IPS-NIHi7 (cell line): ENCODE data around the gene KHSRP.

Source experiments
- DNase-seq: peaks from one replicate; pipeline ENCODE4 v3.0.0; 2012; ENCODE audit warnings: mixed read lengths; ENCODE audit errors: extremely low spot score

KHSRP gene

GRCh38 chr19:6424195-6424938, at the start of gene KHSRP:
KHSRP (minus strand) TSS chr19:6424811; CDS start chr19:6424701, 110 bp downstream.
- DNase-seq = peak; percentile 46

- DNase-seq = no peak
Measured at GRCh38 chr19:6473647-6474046, 49.0 kb upstream of the KHSRP start.

- no peak for DNase-seq
Measured at GRCh38 chr19:6472713-6473112, 48.1 kb upstream of the KHSRP start.

GRCh38 chr19:6471076-6471475, 46.5 kb upstream of the KHSRP start:
- DNase-seq = no peak

- no peak for DNase-seq
Measured at GRCh38 chr19:6470173-6470572, 45.6 kb upstream of the KHSRP start.

- DNase-seq = no peak
Measured at GRCh38 chr19:6467384-6467783, 42.8 kb upstream of the KHSRP start.

- no peak for DNase-seq
Measured at GRCh38 chr19:6466526-6467248, 42.1 kb upstream of the KHSRP start.

GRCh38 chr19:6465663-6466062, 41.1 kb upstream of the KHSRP start:
- DNase-seq = no peak

- DNase-seq = peak; percentile 26
Measured at GRCh38 chr19:6465006-6465405, 40.4 kb upstream of the KHSRP start.

GRCh38 chr19:6464070-6464873, 39.7 kb upstream of the KHSRP start, which contains the start of gene CRB3:
CRB3 (plus strand) TSS chr19:6464271; CDS start chr19:6464702, 431 bp downstream.
- DNase-seq = peak; percentile 84

- DNase-seq = peak; percentile 97
Measured at GRCh38 chr19:6460099-6460884, 35.7 kb upstream of the KHSRP start.

GRCh38 chr19:6459262-6460098, 34.9 kb upstream of the KHSRP start, which contains the start of gene SLC25A23:
SLC25A23 (minus strand) TSS chr19:6459792; CDS start chr19:6459628, 164 bp downstream.
- peak; percentile 89 for DNase-seq

- peak; percentile 26 for DNase-seq
Measured at GRCh38 chr19:6458695-6459261, 34.2 kb upstream of the KHSRP start.

GRCh38 chr19:6457958-6458694, 33.5 kb upstream of the KHSRP start:
- peak; percentile 28 for DNase-seq

GRCh38 chr19:6455924-6456323, 31.3 kb upstream of the KHSRP start:
- no peak for DNase-seq

- no peak for DNase-seq
Measured at GRCh38 chr19:6453951-6454565, 29.4 kb upstream of the KHSRP start.

- DNase-seq = no peak
Measured at GRCh38 chr19:6452899-6453298, 28.3 kb upstream of the KHSRP start.

- no peak for DNase-seq
Measured at GRCh38 chr19:6452223-6452614, 27.6 kb upstream of the KHSRP start.
